Skin of body (tissue), 2 donors: ENCODE data around the gene TBC1D25. TPM values are rescaled to one million over a fixed set of nuclear protein-coding genes. Genes with fewer than 3 reads are reported as not detected.
"Not testable (repeated sequence)": the region's sequence is repeated elsewhere in the genome, so short reads cannot be mapped to it uniquely, and the experiment has no call there.

Source experiments
- DNase-seq: peaks from one replicate; lab custom pipeline; 2025; lab: John Stamatoyannopoulos, UW
- total RNA-seq: library from RNA; depleted of rRNA; stranded (reverse); fragments of >200 nt; gene quantifications from one replicate; pipeline ENCODE4 v1.2.3, GENCODE V29; 2014

TBC1D25 gene
- total RNA-seq, 1 donor from 2014 or later, result 4.8 TPM

DNA sequence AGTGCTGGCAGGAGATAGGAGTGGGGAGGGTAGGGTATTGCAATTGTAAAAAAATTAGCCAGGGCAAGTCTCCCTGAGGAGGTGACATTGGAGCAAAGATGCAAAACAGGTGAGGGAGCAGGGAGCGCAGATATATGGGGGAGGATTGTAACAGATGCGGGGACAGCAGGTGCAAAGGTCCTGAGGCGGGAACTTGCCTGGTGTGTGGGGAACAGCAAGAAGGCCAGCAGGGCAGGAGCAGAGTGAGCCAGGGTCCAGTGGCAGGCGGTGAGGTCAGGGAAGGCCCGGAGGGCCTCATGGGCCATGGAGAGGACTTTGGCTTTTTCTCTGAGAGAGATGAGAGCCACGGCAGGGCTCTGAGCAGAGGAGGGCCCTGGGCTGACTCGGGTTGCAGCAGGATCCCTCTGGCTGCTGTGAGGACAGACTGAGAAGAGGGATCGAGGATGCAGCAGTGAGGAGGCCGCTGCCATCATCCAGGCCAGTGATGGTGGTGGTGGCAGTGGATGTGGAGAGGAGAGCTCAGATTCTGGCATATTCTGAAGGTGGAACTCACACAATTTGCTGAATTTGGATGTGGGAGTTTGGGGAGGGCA, 24.6 kb upstream of the TBC1D25 start:
- DNase-seq, result no peak

- DNase-seq, result no peak
These were observed 23.7 kb upstream of the TBC1D25 start for GRCh38 chrX:48515842-48516241.

DNA sequence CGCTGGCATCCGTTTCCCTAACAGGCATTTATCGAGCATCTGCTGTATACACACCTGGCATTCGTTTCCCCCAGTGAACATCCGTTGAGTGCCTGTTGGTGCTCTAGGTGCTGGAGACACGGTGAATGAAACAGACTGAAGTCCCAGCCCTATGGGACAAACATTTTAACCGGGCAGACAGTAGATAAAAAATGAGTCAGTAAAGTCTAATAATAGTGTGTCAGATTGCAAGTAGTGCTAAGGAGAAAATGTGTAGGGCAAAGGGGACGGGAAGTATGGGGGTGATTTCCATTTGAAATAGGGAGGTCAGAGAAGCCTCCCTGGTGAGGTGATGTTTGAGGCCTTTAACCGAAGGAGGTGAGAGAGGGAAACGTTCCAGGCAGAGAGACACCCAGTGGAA, 23.2 kb upstream of the TBC1D25 start:
- DNase-seq, result no peak

GRCh38 chrX:48516987-48517386, 22.5 kb upstream of the TBC1D25 start:
- no peak for DNase-seq

- DNase-seq, result not testable (repeated sequence)
These were observed 20.0 kb upstream of the TBC1D25 start for GRCh38 chrX:48519481-48519880.

DNA sequence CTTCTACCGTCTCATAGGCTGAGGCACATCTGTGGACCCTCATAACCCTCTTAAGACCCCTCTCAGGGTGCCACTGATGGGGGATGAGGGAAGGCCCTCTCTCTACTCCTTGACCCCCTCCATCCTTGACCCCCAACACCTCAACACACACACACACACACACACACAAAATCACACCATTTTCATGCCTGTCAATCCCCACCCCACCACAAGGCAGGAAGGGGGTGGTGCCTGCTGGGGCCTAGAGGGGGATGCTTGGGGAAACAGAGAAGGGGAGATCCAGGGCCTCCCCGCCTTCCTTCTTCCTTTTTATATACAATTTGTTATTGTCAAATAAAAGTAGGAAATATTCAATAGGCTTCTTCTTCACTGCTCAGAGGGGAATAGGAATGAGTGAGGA, 19.1 kb upstream of the TBC1D25 start:
- DNase-seq, result no peak

DNA sequence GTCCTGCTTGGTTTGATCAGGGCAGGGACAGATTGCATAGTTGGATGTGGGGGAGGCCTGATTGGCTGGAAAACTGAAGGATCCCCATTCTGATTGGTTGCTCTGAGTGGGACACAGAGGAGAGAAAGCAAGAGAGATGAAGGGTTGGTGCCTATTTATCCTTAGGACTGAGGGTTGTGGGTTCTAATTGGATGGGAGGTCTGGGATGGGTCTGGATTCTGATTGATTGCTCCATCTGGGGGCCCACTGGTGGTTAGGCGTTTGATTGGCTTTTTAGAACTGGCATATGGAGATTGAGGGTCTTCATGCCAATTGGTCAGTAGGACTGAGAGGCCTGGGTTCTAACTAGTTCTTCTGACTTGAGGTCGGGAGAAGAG, 18.6 kb upstream of the TBC1D25 start:
- DNase-seq, result no peak

DNA sequence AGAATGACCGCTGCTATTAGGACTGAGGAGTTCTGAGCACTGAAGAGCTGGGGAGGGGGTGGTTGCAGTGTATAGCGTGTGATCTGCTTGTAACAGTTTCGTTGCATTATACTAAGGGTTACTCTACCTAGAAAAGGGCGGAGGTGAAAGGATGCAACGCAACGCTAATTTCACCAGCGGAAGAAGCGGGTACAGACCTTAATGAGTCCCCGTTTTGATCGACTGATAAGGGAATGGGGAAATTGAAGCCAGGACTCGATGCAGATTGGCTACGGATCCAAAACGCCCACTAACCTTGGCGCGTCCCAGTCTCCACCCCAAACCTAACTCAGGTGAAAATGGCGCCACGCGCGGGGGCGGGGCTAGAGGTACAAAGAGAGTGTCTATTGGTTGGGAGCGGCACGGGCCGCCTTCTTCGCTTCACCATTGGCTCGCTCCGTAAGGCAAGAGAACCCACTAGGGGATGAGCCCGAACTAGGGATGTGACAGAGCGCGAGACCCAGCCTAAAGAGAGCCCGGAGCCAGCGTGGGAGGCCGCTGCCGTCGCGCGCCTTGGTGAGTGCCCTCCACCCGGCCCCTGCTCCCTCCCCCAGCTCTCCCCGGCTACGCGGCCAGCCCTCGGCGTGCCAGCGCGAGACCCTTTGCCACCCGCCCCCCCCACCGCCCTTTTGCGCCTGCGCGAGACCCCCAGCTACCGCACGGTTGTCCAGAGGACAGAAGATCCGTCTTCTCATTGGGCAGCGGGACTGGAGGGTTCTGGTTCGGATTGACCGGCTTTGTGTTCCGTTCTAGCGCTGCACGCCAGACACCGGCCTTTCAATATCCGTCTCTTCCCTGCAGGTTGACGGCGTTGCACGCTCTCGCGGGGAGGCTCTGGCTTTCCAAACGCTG, 17.9 kb upstream of the TBC1D25 start, which contains the start of gene EBP:
TSS of gene EBP (plus strand) at position 456 of the 891 bp plus-strand sequence. CDS start 1,964 bp downstream, outside the sequence.
- peak; percentile 60 for DNase-seq

- DNase-seq, result no peak
These were observed 17.2 kb upstream of the TBC1D25 start for GRCh38 chrX:48522291-48522690.

DNA sequence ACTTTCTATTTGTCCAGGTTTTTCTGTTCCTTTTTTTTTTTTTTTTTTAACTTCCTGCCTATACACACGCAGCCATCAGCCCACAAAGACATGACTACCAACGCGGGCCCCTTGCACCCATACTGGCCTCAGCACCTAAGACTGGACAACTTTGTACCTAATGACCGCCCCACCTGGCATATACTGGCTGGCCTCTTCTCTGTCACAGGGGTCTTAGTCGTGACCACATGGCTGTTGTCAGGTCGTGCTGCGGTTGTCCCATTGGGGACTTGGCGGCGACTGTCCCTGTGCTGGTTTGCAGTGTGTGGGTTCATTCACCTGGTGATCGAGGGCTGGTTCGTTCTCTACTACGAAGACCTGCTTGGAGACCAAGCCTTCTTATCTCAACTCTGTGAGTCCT, 15.8 kb upstream of the TBC1D25 start:
- DNase-seq, result no peak

- not testable (repeated sequence) for DNase-seq
These were observed 13.7 kb upstream of the TBC1D25 start for GRCh38 chrX:48525853-48526252.

- no peak for DNase-seq
These were observed 8.8 kb upstream of the TBC1D25 start for GRCh38 chrX:48530736-48531135.

GRCh38 chrX:48531358-48531959, 8.1 kb upstream of the TBC1D25 start:
- DNase-seq, result no peak

- no peak for DNase-seq
These were observed 7.4 kb upstream of the TBC1D25 start for GRCh38 chrX:48532161-48532560.

DNA sequence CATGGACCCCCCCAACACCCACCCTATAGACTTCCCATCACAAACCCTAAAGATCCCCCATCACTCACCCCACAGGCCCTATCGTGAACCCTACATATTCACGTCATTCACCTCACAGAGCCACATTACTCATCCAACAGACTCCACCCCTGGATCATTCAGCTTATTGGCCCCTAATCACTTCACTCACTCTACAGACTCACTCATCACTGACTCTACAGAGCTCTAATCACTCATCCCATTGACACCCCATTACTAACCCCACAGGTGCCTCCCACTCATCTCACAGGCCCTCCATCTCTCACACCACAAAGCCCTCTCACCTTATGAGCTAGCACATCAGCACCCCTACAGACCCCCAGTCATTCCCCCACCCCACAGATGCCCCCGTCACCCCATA, 6.3 kb upstream of the TBC1D25 start:
- no peak for DNase-seq

DNA sequence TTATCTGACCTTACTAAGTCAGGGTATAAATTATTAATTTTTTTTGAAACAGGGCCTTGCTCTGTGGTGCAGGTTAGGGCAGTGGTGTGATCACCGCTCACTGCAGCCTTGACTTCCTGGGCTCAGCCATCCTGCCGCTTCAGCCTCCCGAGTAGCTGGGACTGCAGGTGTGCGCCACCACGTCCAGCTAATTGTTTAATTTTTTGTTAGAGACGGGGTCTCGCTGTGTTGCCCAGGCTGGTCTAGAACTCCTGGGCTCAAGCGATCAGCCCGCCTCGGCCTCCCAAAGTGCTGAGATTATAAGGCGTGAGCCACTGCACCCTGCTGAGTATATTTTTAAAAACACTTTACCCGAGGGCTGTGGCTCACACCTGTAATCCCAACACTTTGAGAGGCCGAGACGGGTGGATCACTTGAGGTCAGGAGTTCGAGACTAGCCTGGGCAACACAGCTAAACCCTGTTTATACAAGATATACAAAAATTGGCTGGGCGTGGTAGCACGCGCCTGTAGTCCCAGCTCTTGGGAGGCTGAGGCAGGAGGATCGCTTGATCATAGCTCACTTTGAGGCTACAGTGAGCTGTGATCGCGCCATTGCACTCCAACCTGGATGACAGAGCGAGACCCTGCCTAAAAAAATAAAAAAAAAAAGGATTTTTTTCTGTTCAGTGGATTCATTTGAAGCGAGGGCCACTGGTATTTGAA, 721 bp upstream of the TBC1D25 start:
- DNase-seq, result no peak

DNA sequence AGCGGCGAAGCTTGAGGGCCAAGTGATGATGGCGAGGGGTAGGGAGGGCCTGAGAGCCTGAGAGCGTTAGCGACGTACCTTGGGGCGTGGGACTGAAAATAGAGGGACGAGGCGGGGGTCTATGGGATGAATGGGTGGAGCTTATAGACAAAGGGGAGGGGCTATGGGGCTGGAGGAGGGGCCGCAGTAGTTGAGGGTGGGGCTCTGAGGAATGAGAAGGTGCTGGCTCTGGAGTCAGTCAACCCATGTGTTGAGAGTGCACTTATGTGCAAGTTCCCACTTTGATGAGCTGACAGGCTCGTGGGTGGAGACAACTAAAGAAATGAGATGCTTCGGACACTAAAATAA, 488 bp downstream of the TBC1D25 start:
- no peak for DNase-seq

DNA sequence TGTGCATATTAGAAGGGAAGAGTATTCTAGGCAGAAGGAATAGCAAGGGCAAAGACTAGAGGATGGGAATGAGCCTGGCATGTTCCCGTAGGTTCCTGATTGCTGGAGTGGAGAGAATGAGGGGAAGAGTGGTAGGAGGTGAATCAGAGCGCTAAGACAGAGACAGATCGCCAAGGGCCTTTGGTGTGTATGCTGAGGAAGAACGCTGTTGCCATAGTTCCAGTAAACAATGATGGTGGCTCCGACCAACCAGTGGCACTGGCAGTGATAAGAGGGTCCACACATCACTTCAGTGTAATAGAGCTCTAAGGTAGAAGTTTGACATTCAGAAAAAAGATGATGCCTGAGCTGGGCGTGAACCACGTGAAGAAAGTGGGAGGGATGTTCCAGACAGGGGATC, 966 bp downstream of the TBC1D25 start:
- no peak for DNase-seq

DNA sequence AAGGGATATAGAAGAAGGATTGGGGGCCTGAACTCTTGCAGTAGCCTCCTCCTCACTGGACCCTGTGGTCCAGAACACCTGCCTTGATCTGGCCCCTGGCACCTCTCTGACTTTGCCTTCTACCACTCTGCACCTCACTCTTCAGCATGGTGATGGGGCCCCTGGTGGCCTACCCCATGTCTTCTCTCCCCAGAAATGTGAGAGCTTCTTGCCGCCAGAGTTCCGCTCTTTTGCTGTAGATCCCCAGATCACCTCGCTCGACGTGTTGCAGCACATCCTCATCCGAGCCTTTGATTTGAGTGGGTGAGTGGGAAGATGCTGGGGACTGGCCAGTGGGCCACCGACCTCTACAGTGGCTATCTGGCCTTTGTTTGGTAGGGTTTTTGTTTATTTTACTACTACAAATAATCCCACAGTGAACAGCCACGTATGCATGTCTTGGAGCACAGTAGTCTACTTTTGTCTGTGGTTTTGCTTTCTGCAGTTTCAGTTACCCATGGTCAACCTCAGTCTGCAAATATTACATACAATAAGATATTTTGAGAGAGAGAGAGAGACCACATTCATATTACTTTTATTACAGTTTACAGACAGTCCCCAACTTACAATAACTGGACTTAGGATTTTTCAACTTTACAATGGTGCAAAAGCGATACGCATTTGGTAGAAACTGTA, 1.8 kb downstream of the TBC1D25 start:
- DNase-seq, result no peak

DNA sequence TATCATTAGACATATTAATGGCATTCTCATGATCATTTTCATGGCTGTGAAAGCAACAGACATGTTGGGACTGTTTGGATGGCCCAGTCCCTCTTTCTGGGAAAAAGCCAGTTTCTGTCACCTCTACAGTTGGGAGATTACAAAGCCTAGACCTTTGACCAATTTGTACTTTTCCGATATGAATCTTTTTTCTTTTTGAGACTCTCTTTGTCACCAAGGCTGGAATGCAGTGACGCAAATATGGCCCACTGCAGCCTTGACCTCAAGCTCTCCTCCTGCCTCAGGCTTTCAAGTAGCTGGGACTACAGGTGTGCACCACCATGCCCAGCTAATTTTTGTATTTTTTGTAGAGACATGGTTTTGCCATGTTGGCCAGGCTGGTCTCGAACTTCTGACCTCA, 9.4 kb downstream of the TBC1D25 start:
- no peak for DNase-seq

DNA sequence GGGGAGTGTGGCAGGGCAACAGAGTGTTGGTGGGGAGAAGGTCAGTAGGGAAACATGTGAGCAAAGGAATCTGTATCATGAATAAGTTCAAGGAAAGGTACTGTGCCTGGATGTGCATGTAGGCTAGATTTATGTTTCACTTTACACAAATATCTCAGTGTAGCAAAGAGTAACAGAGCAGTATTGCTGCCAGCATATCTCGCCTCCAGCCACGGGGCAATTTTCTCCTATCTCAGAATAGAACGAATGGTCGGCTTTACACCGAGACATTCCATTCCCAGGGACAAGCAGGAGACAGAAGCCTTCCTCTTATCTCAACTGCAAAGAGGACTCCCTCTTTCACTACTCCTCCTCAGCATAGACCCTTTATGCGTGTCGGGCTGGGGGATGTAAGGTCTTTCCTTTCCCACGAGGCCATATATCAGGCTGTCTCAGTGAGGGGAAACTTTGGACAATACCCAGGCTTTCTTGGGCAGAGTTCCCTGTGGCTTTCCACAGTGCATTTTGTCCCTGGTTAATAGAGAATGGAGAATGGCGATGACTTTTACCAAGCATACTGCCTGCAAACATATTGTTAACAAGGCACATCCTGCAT, 16.3 kb downstream of the TBC1D25 start:
- DNase-seq, result not testable (repeated sequence)
